Astrocyte (in vitro differentiated cells and primary cell): Measurements from ENCODE around the gene SLC28A3. TPM values are rescaled to one million over a fixed set of nuclear protein-coding genes. Genes with fewer than 3 reads are reported as not detected.

Experiments used
- DNase-seq: peaks from one replicate; pipeline ENCODE4 v3.0.0-alpha.2; 2010; ENCODE audit warnings: low read depth
- FAIRE-seq: peaks from 2 replicates; lab custom pipeline; 2011; peaks lifted over from hg19 to GRCh38; lab: Jason Lieb, UNC
- H2AFZ ChIP-seq: 2 replicates; pipeline ENCODE4 v1.6.0; 2012; ENCODE audit warnings: low read depth, low read length, inconsistent platforms
- H3K27ac ChIP-seq: 2 replicates; pipeline ENCODE4 v1.5.1; 2011; ENCODE audit warnings: low read depth, low read length, inconsistent platforms
- H3K27me3 ChIP-seq: 2 replicates; pipeline ENCODE4 v1.6.0; 2011; ENCODE audit warnings: low read length, inconsistent platforms; ENCODE audit not compliant: insufficient read depth
- H3K36me3 ChIP-seq: 2 replicates; pipeline ENCODE4 v1.5.1; 2011; ENCODE audit warnings: low read length, inconsistent platforms; ENCODE audit not compliant: insufficient read depth
- H3K4me1 ChIP-seq: 2 replicates; pipeline ENCODE4 v1.5.1; 2011; ENCODE audit warnings: low read length, inconsistent platforms; ENCODE audit not compliant: insufficient read depth
- H3K4me2 ChIP-seq: 2 replicates; pipeline ENCODE4 v1.6.0; 2012; ENCODE audit warnings: low read length, inconsistent platforms
- H3K4me3 ChIP-seq: 2 replicates; pipeline ENCODE4 v1.5.1; 2011; ENCODE audit warnings: low read depth, mild to moderate bottlenecking, low read length, inconsistent platforms; ENCODE audit not compliant: insufficient read depth
- H3K79me2 ChIP-seq: 2 replicates; pipeline ENCODE4 v1.6.0; 2012; ENCODE audit warnings: mild to moderate bottlenecking, low read length, inconsistent platforms; ENCODE audit not compliant: insufficient read depth
- H3K9ac ChIP-seq: 2 replicates; pipeline ENCODE4 v1.6.0; 2012; ENCODE audit warnings: mild to moderate bottlenecking, low read length, inconsistent platforms
- H3K9me3 ChIP-seq: 2 replicates; pipeline ENCODE4 v1.5.1; 2012; ENCODE audit warnings: low read depth, mild to moderate bottlenecking, low read length, inconsistent platforms; ENCODE audit not compliant: insufficient read depth
- H4K20me1 ChIP-seq: 2 replicates; pipeline ENCODE4 v1.6.0; 2012; ENCODE audit warnings: low read length, inconsistent platforms; ENCODE audit not compliant: insufficient read depth
- H3K27ac Mint-ChIP-seq: one replicate; pipeline ENCODE4 v1.8.0; 2021; ENCODE audit warnings: mild to moderate bottlenecking, mixed read lengths; ENCODE audit not compliant: unreplicated experiment
- H3K27me3 Mint-ChIP-seq: one replicate; pipeline ENCODE4 v1.8.0; 2021; ENCODE audit warnings: low read depth, mixed read lengths; ENCODE audit not compliant: unreplicated experiment
- H3K36me3 Mint-ChIP-seq: one replicate; pipeline ENCODE4 v1.8.0; 2021; ENCODE audit warnings: low read depth, mixed read lengths; ENCODE audit not compliant: unreplicated experiment
- H3K4me1 Mint-ChIP-seq: one replicate; pipeline ENCODE4 v1.8.0; 2021; ENCODE audit warnings: low read depth, mixed read lengths; ENCODE audit not compliant: unreplicated experiment
- H3K4me3 Mint-ChIP-seq: one replicate; pipeline ENCODE4 v1.8.0; 2021; ENCODE audit warnings: mild to moderate bottlenecking, moderate library complexity, mixed read lengths; ENCODE audit not compliant: unreplicated experiment
- H3K9me3 Mint-ChIP-seq: one replicate; pipeline ENCODE4 v1.8.0; 2021; ENCODE audit warnings: mild to moderate bottlenecking, mixed read lengths; ENCODE audit not compliant: unreplicated experiment
- CTCF ChIP-seq: IDR thresholded peaks from 2 replicates; pipeline ENCODE4 v1.5.1; 2011; ENCODE audit warnings: low read depth, mild to moderate bottlenecking, inconsistent platforms, low read length, moderate library complexity; ENCODE audit not compliant: insufficient read depth
- EZH2 ChIP-seq: IDR thresholded peaks from 2 replicates; pipeline ENCODE4 v1.6.1; 2012; ENCODE audit warnings: mild to moderate bottlenecking, low read length, inconsistent platforms; ENCODE audit not compliant: insufficient read depth
- total RNA-seq: library from RNA; stranded (reverse); gene quantifications from 2 replicates; pipeline ENCODE4 v1.2.1, GENCODE V29; 2021

Gene SLC28A3
- total RNA-seq, 1 donor from 2014 or later = 0.30 TPM

- DNase-seq (no peak), FAIRE-seq (no peak)
- Mint-ChIP-seq H3K9me3 (no peaks in the 10 kb centered on the region), H3K4me1 (peaks cover 2% of the 10 kb centered on the region), H3K36me3 (no peaks in the 10 kb centered on the region), H3K4me3 (no peak overlapping the region), H3K27me3 (no peaks in the 10 kb centered on the region), H3K27ac (no peak overlapping the region)
- Histone ChIP-seq H3K4me3 (no peak overlapping the region), H2AFZ (no peak overlapping the region), H3K9ac (no peak overlapping the region), H3K79me2 (no peaks in the 10 kb centered on the region), H4K20me1 (no peaks in the 10 kb centered on the region), H3K9me3 (no peaks in the 10 kb centered on the region), H3K4me1 (no peaks in the 10 kb centered on the region), H3K27me3 (no peaks in the 10 kb centered on the region), H3K4me2 (no peak overlapping the region), H3K36me3 (no peaks in the 10 kb centered on the region), H3K27ac (no peak overlapping the region)
- no peak for TF ChIP-seq EZH2
- no peak for TF ChIP-seq CTCF
These were observed 46.2 kb upstream of the SLC28A3 start for GRCh38 chr9:84386753-84387152.

- Histone ChIP-seq H3K4me2 (no peak overlapping the region), H3K9ac (no peak overlapping the region), H3K9me3 (no peaks in the 10 kb centered on the region), H3K4me1 (no peaks in the 10 kb centered on the region), H3K4me3 (no peak overlapping the region), H4K20me1 (no peaks in the 10 kb centered on the region), H3K79me2 (no peaks in the 10 kb centered on the region), H3K27me3 (no peaks in the 10 kb centered on the region), H2AFZ (no peak overlapping the region), H3K36me3 (no peaks in the 10 kb centered on the region), H3K27ac (no peak overlapping the region)
- DNase-seq = no peak
- Mint-ChIP-seq H3K4me1 (peaks cover 2% of the 10 kb centered on the region), H3K36me3 (no peaks in the 10 kb centered on the region), H3K4me3 (no peak overlapping the region), H3K27me3 (no peaks in the 10 kb centered on the region), H3K27ac (no peak overlapping the region), H3K9me3 (no peaks in the 10 kb centered on the region)
- FAIRE-seq = no peak
- TF ChIP-seq CTCF (no peak), EZH2 (no peak)
These were observed 45.0 kb upstream of the SLC28A3 start for GRCh38 chr9:84385386-84386040.

GRCh38 chr9:84384617-84385016, 44.1 kb upstream of the SLC28A3 start:
- H4K20me1 ChIP-seq = no peaks in the 10 kb centered on the region
- Mint-ChIP-seq H3K36me3 (no peaks in the 10 kb centered on the region), H3K27ac (no peak overlapping the region), H3K27me3 (no peaks in the 10 kb centered on the region), H3K9me3 (no peaks in the 10 kb centered on the region), H3K4me1 (no peaks in the 10 kb centered on the region), H3K4me3 (no peak overlapping the region)
- H3K9me3 ChIP-seq = no peaks in the 10 kb centered on the region
- no peak overlapping the region for H3K4me3 ChIP-seq
- H3K9ac ChIP-seq = no peak overlapping the region
- FAIRE-seq (no peak), DNase-seq (no peak)
- H3K36me3 ChIP-seq = no peaks in the 10 kb centered on the region
- no peaks in the 10 kb centered on the region for H3K79me2 ChIP-seq
- no peaks in the 10 kb centered on the region for H3K4me1 ChIP-seq
- no peak overlapping the region for H3K4me2 ChIP-seq
- no peaks in the 10 kb centered on the region for H3K27me3 ChIP-seq
- TF ChIP-seq CTCF = no peak
- no peak for TF ChIP-seq EZH2
- H2AFZ ChIP-seq = no peak overlapping the region
- no peak overlapping the region for H3K27ac ChIP-seq
